GM12878 (cell line): ENCODE data around the gene HNRNPLL. TPM values are rescaled to one million over a fixed set of nuclear protein-coding genes. Genes with fewer than 3 reads are reported as not detected.

Source experiments
- ATAC-seq: fragments of 200-7000 bp; cut with Tn5 transposase; 3 replicates; pipeline ENCODE4 v1.9.1; 2020; ENCODE audit warnings: mild to moderate bottlenecking, moderate library complexity
- BruUV-seq: library from RNA; stranded (reverse); fragments of 400-500 nt; replicated peaks from 2 replicates; lab custom pipeline; 2021; lab: Mats Ljungman, UMichigan
- CTCF ChIA-PET: fragments of 300-600 bp; sonication (Branson Sonifier 250); formaldehyde crosslinking; extraction: SDS; loops from one replicate; lab custom pipeline; 2021; ENCODE audit warnings: inconsistent platforms; lab: Yijun Ruan, JAX
- POLR2A ChIA-PET: fragments of 350-600 bp; formaldehyde crosslinking; extraction: SDS; loops from one replicate; lab custom pipeline; 2021; ENCODE audit warnings: inconsistent platforms; lab: Charles Lee
- RAD21 ChIA-PET: fragments of 300-600 bp; sonication (Branson Sonifier 250); formaldehyde crosslinking; loops from one replicate; lab custom pipeline; 2023; ENCODE audit warnings: antibody characterized with exemption; ENCODE audit not compliant: unreplicated experiment; lab: Charles Lee
- SMC1A ChIA-PET: fragments of 300-600 bp; sonication (Branson Sonifier 250); formaldehyde crosslinking; loops from one replicate; lab custom pipeline; 2023; ENCODE audit not compliant: unreplicated experiment, uncharacterized antibody; lab: Charles Lee
- DNase-seq: peaks from one replicate; pipeline ENCODE4 v3.0.0-alpha.2; 2011; ENCODE audit warnings: low read depth, low spot score
- FAIRE-seq: peaks from 3 replicates; lab custom pipeline; 2011; peaks lifted over from hg19 to GRCh38; lab: Jason Lieb, UNC
- H2AFZ ChIP-seq: 2 replicates; pipeline ENCODE4 v1.6.0; 2011; ENCODE audit warnings: low read depth, low read length, control low read depth; ENCODE audit not compliant: control insufficient read depth
- H3K27ac ChIP-seq: 2 replicates; pipeline ENCODE4 v1.5.1; 2011; ENCODE audit warnings: control low read depth; ENCODE audit not compliant: control insufficient read depth, insufficient read depth
- H3K27me3 ChIP-seq, 2 experiments: replicated peaks in 1 of 2; 2 replicates each; pipeline versions ENCODE4 v1.6.0 to v1.6.1; 2011; ENCODE audit warnings: low read length in 1 of 2; ENCODE audit not compliant: control insufficient read depth in 2 of 2, insufficient read depth in 2 of 2
- H3K36me3 ChIP-seq, 2 experiments: 2 replicates each; pipeline ENCODE4 v1.5.1; 2011; ENCODE audit warnings: low read length in 1 of 2; ENCODE audit not compliant: control insufficient read depth in 2 of 2, insufficient read depth in 2 of 2
- H3K4me1 ChIP-seq: 2 replicates; pipeline ENCODE4 v1.6.1; 2011; ENCODE audit warnings: mild to moderate bottlenecking, low read length, moderate library complexity, mixed read lengths; ENCODE audit not compliant: control insufficient read depth, insufficient read depth
- H3K4me2 ChIP-seq: 2 replicates; pipeline ENCODE4 v1.6.0; 2011; ENCODE audit warnings: control low read depth; ENCODE audit not compliant: control insufficient read depth, insufficient read depth
- H3K4me3 ChIP-seq: fragments of 200-600 bp; sonication (generic); 2 replicates; pipeline ENCODE4 v1.5.1; 2016
- H3K79me2 ChIP-seq: 2 replicates; pipeline ENCODE4 v1.6.0; 2011; ENCODE audit warnings: low read length; ENCODE audit not compliant: control insufficient read depth, insufficient read depth
- H3K9ac ChIP-seq: 2 replicates; pipeline ENCODE4 v1.8.0; 2011; ENCODE audit warnings: low read length, control low read depth, mixed read lengths; ENCODE audit not compliant: control insufficient read depth, insufficient read depth
- H3K9me3 ChIP-seq: replicated peaks from 3 replicates; pipeline ENCODE4 v1.5.1; 2011; ENCODE audit warnings: mild to moderate bottlenecking, low read length; ENCODE audit not compliant: control insufficient read depth, insufficient read depth
- H4K20me1 ChIP-seq: 2 replicates; pipeline ENCODE4 v1.6.0; 2011; ENCODE audit not compliant: control insufficient read depth, insufficient read depth
- CHD4 ChIP-seq: fragments of 200-600 bp; sonication (generic); IDR thresholded peaks from 2 replicates; pipeline ENCODE4 v1.6.1; 2016; ENCODE audit warnings: mild to moderate bottlenecking
- NFXL1 ChIP-seq: fragments of 450-650 bp; IDR thresholded peaks from 2 replicates; pipeline ENCODE4 v1.6.1; 2017; ENCODE audit warnings: antibody characterized with exemption, mild to moderate bottlenecking, borderline replicate concordance
- SMARCA5 ChIP-seq: fragments of 450-650 bp; IDR thresholded peaks from 2 replicates; pipeline ENCODE4 v1.6.1; 2017; ENCODE audit warnings: mild to moderate bottlenecking
- SUZ12 ChIP-seq: fragments of 200-600 bp; sonication (generic); IDR thresholded peaks from one replicate; pipeline ENCODE4 v1.6.1; 2018; ENCODE audit warnings: antibody characterized with exemption, mild to moderate bottlenecking; ENCODE audit not compliant: unreplicated experiment
- TCF3 ChIP-seq: IDR thresholded peaks from 2 replicates; pipeline ENCODE4 v1.6.1; 2012; ENCODE audit warnings: low read depth, mild to moderate bottlenecking, low read length, borderline replicate concordance; ENCODE audit not compliant: insufficient read depth
- ZZZ3 ChIP-seq: IDR thresholded peaks from 2 replicates; pipeline ENCODE4 v1.6.1; 2011; ENCODE audit warnings: low read depth; ENCODE audit not compliant: control insufficient read depth, insufficient read length
- WGBS: methylation state at CpG from one replicate; pipeline ENCODE4 v1.1.6; 2016; ENCODE audit warnings: low lambda C conversion rate; ENCODE audit not compliant: insufficient replicate concordance, insufficient coverage; ENCODE audit errors: missing lambda C conversion rate; 5-methylcytosine and 5-hydroxymethylcytosine counted together
- in situ Hi-C: fragments of 300-500 bp; cut with MboI; formaldehyde crosslinking; loops from 9 replicates; pipeline ENCODE4 v1.14.3; 2018; ENCODE audit warnings: mixed read lengths
- intact Hi-C: fragments of 100-400 bp; cut with micrococcal nuclease; formaldehyde crosslinking; loops from one replicate; pipeline ENCODE4 v1.14.2; 2022; ENCODE audit not compliant: unreplicated experiment
- polyA plus RNA-seq, 11 experiments: library from polyadenylated mRNA; depleted of rRNA in 4 of 11; unstranded in 6 of 11; stranded (reverse) in 5 of 11; fragments of >200 nt; fragmentation: Nextera tagmentation in 4 of 11; fragmentation: Illumina TruSeq in 1 of 11; extraction: Ambion mirVana in 4 of 11; extraction: Trizol in 1 of 11; gene quantifications; 1 replicate in 1 of 11; 2 replicates in 10 of 11; pipeline versions ENCODE4 v1.2.1 to v1.2.3, GENCODE V29; 2011 to 2016; ENCODE audit warnings: inconsistent platforms in 2 of 11, missing spikeins in 2 of 11, low read depth in 1 of 11
- total RNA-seq, 4 experiments: library from RNA; depleted of rRNA in 3 of 4; stranded (reverse); fragments of >200 nt in 3 of 4; fragmentation: Illumina TruSeq in 1 of 4; extraction: Trizol in 1 of 4; gene quantifications; 2 replicates each; pipeline versions ENCODE4 v1.2.1 to v1.2.3, GENCODE V29; 2013 to 2021
- TF ChIP-seq, protein P1 (sequence below): fragments of 450-650 bp; IDR thresholded peaks from 2 replicates; pipeline ENCODE4 v1.6.1; 2018; ENCODE audit warnings: mild to moderate bottlenecking, low read depth, moderate library complexity; ENCODE audit not compliant: partially characterized antibody

Gene HNRNPLL
- total and polyA plus RNA-seq, 10 of the 15 experiments (the other 5 are each of a cell fraction or from before 2014, with no cell fraction given), result 0.98 to 27.1 (median 2.9) TPM

DNA sequence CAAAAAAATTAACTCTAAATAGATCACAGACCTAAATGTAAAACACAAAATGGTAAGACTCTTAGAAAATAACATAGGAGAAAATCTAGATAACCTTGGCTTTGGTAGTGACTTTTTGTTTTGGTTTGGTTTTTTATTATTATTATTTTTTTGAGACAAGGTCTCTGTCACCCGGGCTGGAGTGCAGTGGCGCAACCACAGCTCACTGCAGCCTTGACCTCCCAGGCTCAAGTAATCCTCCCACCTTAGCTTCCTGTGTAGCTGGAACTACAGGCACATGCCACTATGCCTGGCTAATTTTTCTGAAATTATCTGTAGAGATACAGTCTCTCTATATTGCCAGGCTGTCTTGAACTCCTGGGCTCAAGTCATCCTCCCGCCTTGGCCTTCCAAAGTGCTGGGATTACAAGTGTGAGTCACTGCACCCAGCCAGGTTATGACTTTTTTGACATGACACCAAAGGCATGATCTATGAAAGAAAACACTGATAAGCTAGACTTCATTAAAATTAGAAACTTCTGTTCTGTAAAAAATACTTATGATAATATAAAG lies 88.0 kb downstream of the HNRNPLL start:
- no TSS peak for BruUV-seq
- WGBS, result 64% methylated on average over 3 of the region's 3 CpGs
- in situ Hi-C loops, result no loop called here
- no peaks in the 10 kb centered on the region for H3K79me2 ChIP-seq
- no peak overlapping the region for H3K4me2 ChIP-seq
- ChIA-PET RAD21 (interaction anchor here (0.5 kb wide), 1 partner anchor 240 kb away, joined by 4 read pairs; no protein-coding TSS in a partner anchor), SMC1A (interaction anchor here (0.7 to 3.7 kb wide), 3 partner anchors 62 to 199 kb away, joined by 3 to 10 read pairs (median 4); no protein-coding TSS in a partner anchor), CTCF (interaction anchor here (0.6 kb wide), 1 partner anchor 252 kb away, joined by 3 read pairs; no protein-coding TSS in a partner anchor), POLR2A (interaction anchor here (0.6 kb wide), 1 partner anchor 10 kb away, joined by 3 read pairs; no protein-coding TSS in a partner anchor)
- no peak overlapping the region for H3K27ac ChIP-seq
- H3K4me1 ChIP-seq, result no peaks in the 10 kb centered on the region
- H2AFZ ChIP-seq, result no peak overlapping the region
- intact Hi-C loops, result no loop called here
- no peaks in the 10 kb centered on the region for H4K20me1 ChIP-seq
- DNase-seq (no peak), ATAC-seq (no peak), FAIRE-seq (no peak)
- H3K4me3 ChIP-seq, result no peak overlapping the region
- TF ChIP-seq CHD4, result no peak
- TF ChIP-seq SMARCA5, result no peak
- no peak for TF ChIP-seq ZZZ3
- TF ChIP-seq NFXL1, result no peak
- TF ChIP-seq SUZ12, result no peak
- no peaks in the 10 kb centered on the region for H3K27me3 ChIP-seq
- no peaks in the 10 kb centered on the region for H3K36me3 ChIP-seq
- no peaks in the 10 kb centered on the region for H3K9me3 ChIP-seq
- no peak overlapping the region for H3K9ac ChIP-seq

- H3K4me1 ChIP-seq, result no peaks in the 10 kb centered on the region
- intact Hi-C loops, result no loop called here
- H2AFZ ChIP-seq, result no peak overlapping the region
- DNase-seq (no peak), ATAC-seq (no peak), FAIRE-seq (no peak)
- BruUV-seq, result no TSS peak
- H4K20me1 ChIP-seq, result no peaks in the 10 kb centered on the region
- in situ Hi-C loops, result no loop called here
- no peaks in the 10 kb centered on the region for H3K36me3 ChIP-seq
- CTCF ChIA-PET, result interaction anchor here (0.6 to 3.2 kb wide), 3 partner anchors 25 to 238 kb away, joined by 3 to 21 read pairs (median 3); no protein-coding TSS in a partner anchor
- no peak overlapping the region for H3K4me3 ChIP-seq
- no peaks in the 10 kb centered on the region for H3K27me3 ChIP-seq
- SMC1A ChIA-PET, result interaction anchor here (0.8 to 3.7 kb wide), 4 partner anchors 66 to 196 kb away, joined by 3 to 10 read pairs (median 4); no protein-coding TSS in a partner anchor
- 21% methylated on average over 3 of the region's 3 CpGs for WGBS
- TF ChIP-seq TCF3, result no peak
- TF ChIP-seq, protein P1, sequence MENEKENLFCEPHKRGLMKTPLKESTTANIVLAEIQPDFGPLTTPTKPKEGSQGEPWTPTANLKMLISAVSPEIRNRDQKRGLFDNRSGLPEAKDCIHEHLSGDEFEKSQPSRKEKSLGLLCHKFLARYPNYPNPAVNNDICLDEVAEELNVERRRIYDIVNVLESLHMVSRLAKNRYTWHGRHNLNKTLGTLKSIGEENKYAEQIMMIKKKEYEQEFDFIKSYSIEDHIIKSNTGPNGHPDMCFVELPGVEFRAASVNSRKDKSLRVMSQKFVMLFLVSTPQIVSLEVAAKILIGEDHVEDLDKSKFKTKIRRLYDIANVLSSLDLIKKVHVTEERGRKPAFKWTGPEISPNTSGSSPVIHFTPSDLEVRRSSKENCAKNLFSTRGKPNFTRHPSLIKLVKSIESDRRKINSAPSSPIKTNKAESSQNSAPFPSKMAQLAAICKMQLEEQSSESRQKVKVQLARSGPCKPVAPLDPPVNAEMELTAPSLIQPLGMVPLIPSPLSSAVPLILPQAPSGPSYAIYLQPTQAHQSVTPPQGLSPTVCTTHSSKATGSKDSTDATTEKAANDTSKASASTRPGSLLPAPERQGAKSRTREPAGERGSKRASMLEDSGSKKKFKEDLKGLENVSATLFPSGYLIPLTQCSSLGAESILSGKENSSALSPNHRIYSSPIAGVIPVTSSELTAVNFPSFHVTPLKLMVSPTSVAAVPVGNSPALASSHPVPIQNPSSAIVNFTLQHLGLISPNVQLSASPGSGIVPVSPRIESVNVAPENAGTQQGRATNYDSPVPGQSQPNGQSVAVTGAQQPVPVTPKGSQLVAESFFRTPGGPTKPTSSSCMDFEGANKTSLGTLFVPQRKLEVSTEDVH, result no peak
- no peaks in the 10 kb centered on the region for H3K9me3 ChIP-seq
- POLR2A ChIA-PET, result interaction anchor here (0.5 kb wide), 1 partner anchor 67 kb away, joined by 4 read pairs; no protein-coding TSS in a partner anchor
- H3K79me2 ChIP-seq, result no peaks in the 10 kb centered on the region
- no peak overlapping the region for H3K4me2 ChIP-seq
- no peak overlapping the region for H3K27ac ChIP-seq
- RAD21 ChIA-PET, result interaction anchor here (0.9 to 1.9 kb wide), 3 partner anchors 74 to 238 kb away, joined by 3 to 9 read pairs (median 4); no protein-coding TSS in a partner anchor
- no peak overlapping the region for H3K9ac ChIP-seq
Observed at GRCh38 chr2:38512211-38512610, 90.5 kb downstream of the HNRNPLL start.
